H1 (cell line): ENCODE measurements around the gene SGSM1.
A peak's percentile ranks its signal among the peaks of the same experiment; 100 is the strongest.
"Not testable (repeated sequence)": the region's sequence is repeated elsewhere in the genome, so short reads cannot be mapped to it uniquely, and the experiment has no call there.

Experiments used
- CEBPB ChIP-seq: IDR thresholded peaks from 2 replicates; pipeline ENCODE4 v1.6.1; 2012; ENCODE audit warnings: low read depth, low read length
- CREB1 ChIP-seq: IDR thresholded peaks from 2 replicates; pipeline ENCODE4 v1.6.1; 2012; ENCODE audit warnings: inconsistent platforms
- CTBP2 ChIP-seq: IDR thresholded peaks from 2 replicates; pipeline ENCODE4 v1.7.0; 2011; ENCODE audit warnings: borderline replicate concordance, mild to moderate bottlenecking, moderate library complexity, mixed read lengths, low read length; ENCODE audit not compliant: insufficient read depth, insufficient read length
- CTCF ChIP-seq, 3 experiments: IDR thresholded peaks; 1 replicate in 2 of 3; 2 replicates in 1 of 3; pipeline versions ENCODE4 v1.5.1 to v1.6.1; 2011; ENCODE audit warnings: low read length in 3 of 3, mild to moderate bottlenecking in 3 of 3, inconsistent platforms in 2 of 3, low read depth in 1 of 3, moderate library complexity in 1 of 3; ENCODE audit not compliant: insufficient read depth in 1 of 3; ENCODE audit errors: control extremely low read depth in 1 of 3
- EZH2 ChIP-seq: fragments of 200-600 bp; sonication (generic); IDR thresholded peaks from 2 replicates; pipeline ENCODE4 v1.7.1; 2012; ENCODE audit warnings: low read depth, mild to moderate bottlenecking, moderate library complexity, low read length, inconsistent platforms; ENCODE audit not compliant: severe bottlenecking
- GABPA ChIP-seq: IDR thresholded peaks from 2 replicates; pipeline ENCODE4 v1.6.1; 2011; ENCODE audit warnings: mild to moderate bottlenecking, low read length, moderate library complexity, borderline replicate concordance; ENCODE audit not compliant: insufficient read depth
- JUN ChIP-seq: IDR thresholded peaks from 2 replicates; pipeline ENCODE4 v1.6.1; 2011; ENCODE audit warnings: low read depth, mild to moderate bottlenecking, improper control_type of control experiment, low read length
- MAX ChIP-seq: IDR thresholded peaks from 2 replicates; pipeline ENCODE4 v1.6.1; 2012; ENCODE audit warnings: inconsistent platforms
- POLR2A ChIP-seq, 2 experiments: IDR thresholded peaks; 1 replicate in 1 of 2; 2 replicates in 1 of 2; pipeline ENCODE4 v1.6.1; 2011; ENCODE audit warnings: low read depth in 2 of 2, low read length in 2 of 2, mild to moderate bottlenecking in 2 of 2; ENCODE audit errors: control extremely low read depth in 1 of 2
- POLR2AphosphoS5 ChIP-seq: IDR thresholded peaks from 2 replicates; pipeline ENCODE4 v1.6.1; 2011; ENCODE audit warnings: low read depth, low read length
- RAD21 ChIP-seq, 2 experiments: IDR thresholded peaks in 1 of 2; conservative IDR thresholded peaks in 1 of 2; 2 replicates each; pipeline ENCODE4 v1.6.1; 2011; ENCODE audit warnings: low read depth in 2 of 2, low read length in 2 of 2, improper control_type of control experiment in 1 of 2, inconsistent platforms in 1 of 2, mild to moderate bottlenecking in 1 of 2, moderate library complexity in 1 of 2
- TCF12 ChIP-seq: IDR thresholded peaks from 2 replicates; pipeline ENCODE4 v1.6.1; 2011; ENCODE audit warnings: low read depth, mild to moderate bottlenecking, low read length
- YY1 ChIP-seq: IDR thresholded peaks from 2 replicates; pipeline ENCODE4 v1.6.1; 2011; ENCODE audit warnings: low read depth, mild to moderate bottlenecking, low read length

- TF ChIP-seq CTCF (IDR thresholded peaks at IDR 0.05; ENCODE audit: control extremely low read depth in 1 of 3, insufficient read depth in 1 of 3, low read depth in 1 of 3, low read length in 3 of 3), result peak; percentile 12 to 17 (median 13); a peak in 3 of 4 replicates
- not testable (repeated sequence) for TF ChIP-seq MAX; TCF12; GABPA; EZH2; POLR2AphosphoS5; CEBPB; JUN; CREB1; CTBP2; YY1; POLR2A (IDR thresholded peaks at IDR 0.05; ENCODE audit: control extremely low read depth in 1 of 2, low read depth in 2 of 2, low read length in 2 of 2)
- peak; percentile 24 to 27 for TF ChIP-seq RAD21 (IDR thresholded peaks at IDR 0.05 in 1 of 2, conservative IDR thresholded peaks at IDR 0.05 in 1 of 2; ENCODE audit: low read depth in 2 of 2, low read length in 2 of 2)
These were observed 31.5 kb downstream of the SGSM1 start for GRCh38 chr22:24837517-24837916.
